K562 (cell line): ENCODE measurements around the gene FOCAD. TPM values are rescaled to one million over a fixed set of nuclear protein-coding genes. Genes with fewer than 3 reads are reported as not detected.

Source experiments
- ATAC-seq: fragments of 200-7000 bp; cut with Tn5 transposase; 3 replicates; pipeline ENCODE4 v1.9.1; 2020; ENCODE audit warnings: moderate library complexity
- BruUV-seq: library from RNA; stranded (reverse); fragments of 400-500 nt; replicated peaks from 2 replicates; lab custom pipeline; 2021; lab: Mats Ljungman, UMichigan
- CTCF ChIA-PET: fragments of 300-600 bp; formaldehyde crosslinking; extraction: SDS; loops from one replicate; lab custom pipeline; 2021; ENCODE audit warnings: low intra/inter-chr PET ratio; lab: Yijun Ruan, JAX
- POLR2A ChIA-PET: fragments of 300-600, 350-650 bp; sonication (Branson Sonifier 250); formaldehyde crosslinking; extraction: SDS; loops from one replicate; lab custom pipeline; 2021; ENCODE audit warnings: antibody characterized with exemption, inconsistent platforms; lab: Yijun Ruan, JAX
- DNase-seq, 4 experiments: peaks; one replicate each; pipeline versions ENCODE4 v3.0.0 to v3.0.0-alpha.2; 2011 to 2018; ENCODE audit warnings: low spot score in 3 of 4, mixed read lengths in 3 of 4; ENCODE audit errors: extremely low read depth in 1 of 4
- FAIRE-seq: peaks from 2 replicates; lab custom pipeline; 2011; peaks lifted over from hg19 to GRCh38; lab: Jason Lieb, UNC
- H2AFZ ChIP-seq: 2 replicates; pipeline ENCODE4 v1.6.0; 2011; ENCODE audit warnings: low read depth, low read length, control low read depth, inconsistent platforms
- H3K27ac ChIP-seq: fragments of 200-600 bp; 3 replicates; pipeline ENCODE4 v1.8.0; 2011; ENCODE audit warnings: low read depth, mild to moderate bottlenecking, control low read depth, inconsistent platforms, low read length, moderate library complexity, mixed read lengths; ENCODE audit errors: extremely low read depth
- H3K27me3 ChIP-seq, 2 experiments: fragments of 300-600 bp in 1 of 2; 2 replicates in 1 of 2; 3 replicates in 1 of 2; pipeline versions ENCODE4 v1.6.0 to v1.8.0; 2011; ENCODE audit warnings: inconsistent platforms in 2 of 2, low read length in 2 of 2, mild to moderate bottlenecking in 1 of 2, mixed read lengths in 1 of 2, moderate library complexity in 1 of 2; ENCODE audit not compliant: control insufficient read depth in 2 of 2, insufficient read depth in 2 of 2
- H3K36me3 ChIP-seq: fragments of 300-600 bp; 3 replicates; pipeline ENCODE4 v1.8.0; 2011; ENCODE audit warnings: mild to moderate bottlenecking, low read length, inconsistent platforms; ENCODE audit not compliant: control insufficient read depth, insufficient read depth
- H3K4me1 ChIP-seq, 2 experiments: fragments of 200-600 bp in 1 of 2; replicated peaks in 1 of 2; 2 replicates in 1 of 2; 3 replicates in 1 of 2; pipeline versions ENCODE4 v1.5.1 to v1.8.0; 2011; ENCODE audit warnings: inconsistent platforms in 2 of 2, low read length in 2 of 2, mild to moderate bottlenecking in 1 of 2, mixed read lengths in 1 of 2, moderate library complexity in 1 of 2; ENCODE audit not compliant: control insufficient read depth in 2 of 2, insufficient read depth in 2 of 2
- H3K4me2 ChIP-seq: 2 replicates; pipeline ENCODE4 v1.6.1; 2011; ENCODE audit warnings: low read length, control low read depth, inconsistent platforms, mixed read lengths; ENCODE audit not compliant: insufficient read depth
- H3K4me3 ChIP-seq: fragments of 200-600 bp; sonication (generic), shearing (Covaris generic); 2 replicates; pipeline ENCODE4 v1.5.1; 2016; ENCODE audit warnings: control low read depth, inconsistent platforms
- H3K79me2 ChIP-seq: fragments of 200-600 bp; 3 replicates; pipeline ENCODE4 v1.8.0; 2011; ENCODE audit warnings: low read length, inconsistent platforms; ENCODE audit not compliant: control insufficient read depth, insufficient read depth
- H3K9ac ChIP-seq, 2 experiments: 2 replicates each; pipeline versions ENCODE4 v1.6.0 to v1.6.1; 2011; ENCODE audit warnings: low read depth in 2 of 2, low read length in 2 of 2, control low read depth in 1 of 2, inconsistent platforms in 1 of 2, mild to moderate bottlenecking in 1 of 2, mixed read lengths in 1 of 2; ENCODE audit not compliant: insufficient read depth in 1 of 2
- H3K9me1 ChIP-seq: one replicate; pipeline ENCODE4 v1.6.0; 2011; ENCODE audit warnings: inconsistent platforms, mild to moderate bottlenecking, low read length, moderate library complexity; ENCODE audit not compliant: control insufficient read depth, insufficient read depth
- H3K9me3 ChIP-seq: replicated peaks from 2 replicates; pipeline ENCODE4 v1.5.1; 2011; ENCODE audit warnings: low read depth, low read length, inconsistent platforms; ENCODE audit not compliant: control insufficient read depth, insufficient read depth
- H4K20me1 ChIP-seq: replicated peaks from 2 replicates; pipeline ENCODE4 v1.6.1; 2011; ENCODE audit warnings: low read length, inconsistent platforms, mixed read lengths; ENCODE audit not compliant: control insufficient read depth, insufficient read depth
- ERF ChIP-seq: fragments of 450-650 bp; formaldehyde crosslinking; IDR thresholded peaks from 2 replicates; pipeline ENCODE4 v1.4.0; 2020; ENCODE audit warnings: mild to moderate bottlenecking, mixed read lengths
- ILF3 ChIP-seq: fragments of 450-650 bp; IDR thresholded peaks from 2 replicates; pipeline ENCODE4 v1.6.1; 2018; ENCODE audit warnings: antibody characterized with exemption, mild to moderate bottlenecking, moderate library complexity, borderline replicate concordance
- IRF2 ChIP-seq: sonication (generic); formaldehyde crosslinking; IDR thresholded peaks from 2 replicates; pipeline ENCODE4 v1.8.1; 2022; ENCODE audit warnings: mild to moderate bottlenecking, missing genetic modification reagents
- NR2F6 ChIP-seq: fragments of 450-650 bp; formaldehyde crosslinking; IDR thresholded peaks from 2 replicates; pipeline ENCODE4 v1.4.0; 2020; ENCODE audit warnings: mild to moderate bottlenecking
- RFX7 ChIP-seq: fragments of 250-450 bp; sonication (Bioruptor Pico); IDR thresholded peaks from 2 replicates; pipeline ENCODE4 v1.5.1; 2021; ENCODE audit warnings: mild to moderate bottlenecking
- SMAD1 ChIP-seq: fragments of 150-350 bp; IDR thresholded peaks from 2 replicates; pipeline ENCODE4 v1.6.1; 2014; ENCODE audit warnings: low read length, low read depth; ENCODE audit not compliant: partially characterized antibody
- TSC22D4 ChIP-seq: fragments of 450-650 bp; IDR thresholded peaks from 2 replicates; pipeline ENCODE4 v1.6.1; 2016; ENCODE audit warnings: missing genetic modification characterization, missing biosample characterization, control low read depth
- USF2 ChIP-seq: sonication (generic); formaldehyde crosslinking; IDR thresholded peaks from 2 replicates; pipeline ENCODE4 v1.5.0; 2020; ENCODE audit warnings: missing genetic modification reagents
- ZHX1 ChIP-seq: fragments of 150-350 bp; conservative IDR thresholded peaks from 2 replicates; pipeline ENCODE4 v1.6.1; 2014; ENCODE audit warnings: low read length
- ZNF165 ChIP-seq: fragments of 250-450 bp; sonication (Bioruptor Pico); IDR thresholded peaks from 2 replicates; pipeline ENCODE4 v1.4.0; 2020; ENCODE audit warnings: borderline replicate concordance
- WGBS: fragments of 100-300 bp; shearing (Covaris generic); methylation state at CpG from one replicate; pipeline ENCODE4 v1.1.6; 2016; ENCODE audit warnings: low coverage, mixed read lengths; ENCODE audit not compliant: insufficient coverage; ENCODE audit errors: missing lambda C conversion rate; 5-methylcytosine and 5-hydroxymethylcytosine counted together
- in situ Hi-C: fragments of 300-500 bp; cut with MboI; formaldehyde crosslinking; loops from 4 replicates; pipeline ENCODE4 v1.15.0; 2018; ENCODE audit warnings: inconsistent platforms, mixed read lengths
- intact Hi-C: fragments of 100-400 bp; cut with micrococcal nuclease; formaldehyde crosslinking; loops from 2 replicates; pipeline ENCODE4 v1.14.2; 2022
- polyA plus RNA-seq, 8 experiments: library from polyadenylated mRNA; depleted of rRNA in 4 of 8; stranded (reverse) in 5 of 8; unstranded in 3 of 8; fragments of >200 nt; fragmentation: Nextera tagmentation in 2 of 8; fragmentation: Illumina TruSeq in 1 of 8; extraction: Ambion mirVana in 2 of 8; extraction: Trizol in 1 of 8; gene quantifications; 2 replicates each; pipeline versions ENCODE4 v1.2.1 to v1.2.3, GENCODE V29; 2011 to 2014; ENCODE audit warnings: inconsistent platforms in 1 of 8, missing spikeins in 1 of 8
- total RNA-seq, 7 experiments: library from RNA; depleted of rRNA in 6 of 7; stranded (reverse); fragments of >200 nt in 6 of 7; fragmentation: Illumina TruSeq in 2 of 7; extraction: Trizol in 2 of 7; gene quantifications; 2 replicates each; pipeline versions ENCODE4 v1.2.1 to v1.2.3, GENCODE V29; 2011 to 2021; ENCODE audit warnings: low replicate concordance in 1 of 7
- TF ChIP-seq, protein P1 (sequence below): fragments of 250-450 bp; sonication (Bioruptor Pico); IDR thresholded peaks from 2 replicates; pipeline ENCODE4 v1.9.0; 2021; ENCODE audit warnings: mild to moderate bottlenecking, inconsistent platforms
- TF ChIP-seq, protein P2 (sequence below): sonication (generic); formaldehyde crosslinking; IDR thresholded peaks from 2 replicates; pipeline ENCODE4 v1.8.0; 2022; ENCODE audit warnings: mild to moderate bottlenecking, missing genetic modification reagents

The FOCAD gene
- total and polyA plus RNA-seq, 9 of the 15 experiments (the other 6 are each of a cell fraction or from before 2014, with no cell fraction given) = 0.13 to 2.4 (median 1.6) TPM

- DNase-seq (no peak), ATAC-seq (no peak)
- BruUV-seq = no TSS peak
- peaks cover 6% of the 10 kb centered on the region; the same call in 1 of the 3 replicates for H3K79me2 ChIP-seq
- in situ Hi-C loops = no loop called here
- TF ChIP-seq USF2 (CRISPR knock-in tag) (no peak), ZHX1 (no peak), ERF (CRISPR knock-in tag) (no peak), NR2F6 (CRISPR knock-in tag) (no peak), ZNF165 (CRISPR knock-in tag) (no peak), RFX7 (CRISPR knock-in tag) (no peak), TSC22D4 (tag) (no peak), ILF3 (no peak), IRF2 (CRISPR knock-in tag) (no peak), SMAD1 (no peak)
- TF ChIP-seq, protein P1, sequence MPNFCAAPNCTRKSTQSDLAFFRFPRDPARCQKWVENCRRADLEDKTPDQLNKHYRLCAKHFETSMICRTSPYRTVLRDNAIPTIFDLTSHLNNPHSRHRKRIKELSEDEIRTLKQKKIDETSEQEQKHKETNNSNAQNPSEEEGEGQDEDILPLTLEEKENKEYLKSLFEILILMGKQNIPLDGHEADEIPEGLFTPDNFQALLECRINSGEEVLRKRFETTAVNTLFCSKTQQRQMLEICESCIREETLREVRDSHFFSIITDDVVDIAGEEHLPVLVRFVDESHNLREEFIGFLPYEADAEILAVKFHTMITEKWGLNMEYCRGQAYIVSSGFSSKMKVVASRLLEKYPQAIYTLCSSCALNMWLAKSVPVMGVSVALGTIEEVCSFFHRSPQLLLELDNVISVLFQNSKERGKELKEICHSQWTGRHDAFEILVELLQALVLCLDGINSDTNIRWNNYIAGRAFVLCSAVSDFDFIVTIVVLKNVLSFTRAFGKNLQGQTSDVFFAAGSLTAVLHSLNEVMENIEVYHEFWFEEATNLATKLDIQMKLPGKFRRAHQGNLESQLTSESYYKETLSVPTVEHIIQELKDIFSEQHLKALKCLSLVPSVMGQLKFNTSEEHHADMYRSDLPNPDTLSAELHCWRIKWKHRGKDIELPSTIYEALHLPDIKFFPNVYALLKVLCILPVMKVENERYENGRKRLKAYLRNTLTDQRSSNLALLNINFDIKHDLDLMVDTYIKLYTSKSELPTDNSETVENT (CRISPR knock-in tag) = no peak
- TF ChIP-seq, protein P2, sequence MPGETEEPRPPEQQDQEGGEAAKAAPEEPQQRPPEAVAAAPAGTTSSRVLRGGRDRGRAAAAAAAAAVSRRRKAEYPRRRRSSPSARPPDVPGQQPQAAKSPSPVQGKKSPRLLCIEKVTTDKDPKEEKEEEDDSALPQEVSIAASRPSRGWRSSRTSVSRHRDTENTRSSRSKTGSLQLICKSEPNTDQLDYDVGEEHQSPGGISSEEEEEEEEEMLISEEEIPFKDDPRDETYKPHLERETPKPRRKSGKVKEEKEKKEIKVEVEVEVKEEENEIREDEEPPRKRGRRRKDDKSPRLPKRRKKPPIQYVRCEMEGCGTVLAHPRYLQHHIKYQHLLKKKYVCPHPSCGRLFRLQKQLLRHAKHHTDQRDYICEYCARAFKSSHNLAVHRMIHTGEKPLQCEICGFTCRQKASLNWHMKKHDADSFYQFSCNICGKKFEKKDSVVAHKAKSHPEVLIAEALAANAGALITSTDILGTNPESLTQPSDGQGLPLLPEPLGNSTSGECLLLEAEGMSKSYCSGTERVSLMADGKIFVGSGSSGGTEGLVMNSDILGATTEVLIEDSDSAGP (CRISPR knock-in tag) = no peak
- TF ChIP-seq, all 486 proteins: peak for 0
- no peak for FAIRE-seq
- H2AFZ ChIP-seq = no peak overlapping the region
- H3K4me1 ChIP-seq = peaks cover 0 to 9% of the 10 kb centered on the region in 2 experiments; a peak in 2 of 5 replicates
- WGBS = 31% methylated on average over 3 of the region's 3 CpGs
- H3K36me3 ChIP-seq = no peaks in the 10 kb centered on the region
- CTCF ChIA-PET = no interaction called here
- no peaks in the 10 kb centered on the region for H3K9me1 ChIP-seq
- peaks cover 5% of the 10 kb centered on the region; the same call in 1 of the 2 replicates for H4K20me1 ChIP-seq
- H3K9me3 ChIP-seq = no peaks in the 10 kb centered on the region
- H3K27me3 ChIP-seq = no peaks in the 10 kb centered on the region
- H3K4me3 ChIP-seq = no peak overlapping the region
- H3K9ac ChIP-seq = no peak overlapping the region
- POLR2A ChIA-PET = no interaction called here
- intact Hi-C loops = no loop called here
- H3K4me2 ChIP-seq = no peak overlapping the region
- H3K27ac ChIP-seq = no peak overlapping the region
These were observed 13.1 kb downstream of the FOCAD start for GRCh38 chr9:20697021-20697719.
